Activated CD4-positive, alpha-beta T cell treated with anti-CD3 and anti-CD28 coated beads, Interleukin-2, amount 10 ng/mL, durations not matched to agents 24 days and 14 days (primary cell): ENCODE measurements around the gene HDAC1. TPM values are rescaled to one million over a fixed set of nuclear protein-coding genes. Genes with fewer than 3 reads are reported as not detected.
"Not testable (repeated sequence)": the region's sequence is repeated elsewhere in the genome, so short reads cannot be mapped to it uniquely, and the experiment has no call there.

ENCODE experiments used
- DNase-seq: peaks from one replicate; pipeline ENCODE4 v3.0.0; 2022
- H3K27ac Mint-ChIP-seq: one replicate; pipeline ENCODE4 v1.8.0; 2022; ENCODE audit warnings: mild to moderate bottlenecking, mixed read lengths
- H3K27me3 Mint-ChIP-seq: one replicate; pipeline ENCODE4 v1.8.0; 2022; ENCODE audit warnings: mixed read lengths
- H3K36me3 Mint-ChIP-seq: one replicate; pipeline ENCODE4 v1.8.0; 2022; ENCODE audit warnings: low read depth, mild to moderate bottlenecking, mixed read lengths
- H3K4me1 Mint-ChIP-seq: one replicate; pipeline ENCODE4 v1.8.0; 2021; ENCODE audit warnings: mixed read lengths
- H3K4me3 Mint-ChIP-seq: one replicate; pipeline ENCODE4 v1.8.0; 2022; ENCODE audit warnings: mild to moderate bottlenecking, moderate library complexity, mixed read lengths
- H3K9me3 Mint-ChIP-seq: one replicate; pipeline ENCODE4 v1.8.0; 2021; ENCODE audit warnings: mixed read lengths
- intact Hi-C: fragments of 100-400 bp; cut with micrococcal nuclease; formaldehyde crosslinking; loops from one replicate; pipeline ENCODE4 v1.15.1; 2023
- total RNA-seq: library from RNA; stranded (reverse); gene quantifications from 2 replicates; pipeline ENCODE4 v1.2.3, GENCODE V29; 2022

HDAC1 gene
- total RNA-seq, 1 donor from 2014 or later: 181 TPM

DNA sequence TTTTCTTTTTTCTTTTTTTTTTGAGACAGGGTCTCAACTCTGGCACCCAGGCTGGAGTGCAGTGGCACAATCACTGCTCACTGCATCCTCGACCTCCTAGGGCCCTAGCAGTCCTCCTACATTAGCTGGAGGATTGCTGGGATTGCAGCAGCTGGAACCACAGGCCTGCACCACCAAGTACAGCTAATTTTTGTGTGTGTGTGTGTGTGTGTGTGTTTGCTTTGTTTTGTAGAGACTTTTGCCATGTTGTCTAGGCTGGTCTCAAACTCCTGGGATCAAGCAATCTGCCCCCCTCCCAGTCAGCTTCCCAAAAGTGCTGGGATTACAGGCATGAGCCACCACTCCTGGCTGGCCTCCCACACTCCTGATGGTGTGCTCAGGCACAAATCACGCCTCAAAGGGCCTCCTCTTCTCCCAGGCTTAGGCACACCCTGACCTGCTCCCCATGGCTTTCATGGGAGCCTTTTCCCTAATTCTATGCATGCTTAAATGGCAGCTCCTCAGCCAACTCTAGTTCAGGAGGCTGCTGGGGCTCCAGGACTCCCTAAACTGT, 61.0 kb downstream of the HDAC1 start:
- peaks cover 2% of the 10 kb centered on the region for H3K27me3 Mint-ChIP-seq
- peak overlapping the region; percentile 36 for H3K4me3 Mint-ChIP-seq
- H3K27ac Mint-ChIP-seq: peak overlapping the region; percentile 34
- intact Hi-C loops: no loop called here
- H3K4me1 Mint-ChIP-seq: peaks cover 30% of the 10 kb centered on the region
- no peaks in the 10 kb centered on the region for H3K36me3 Mint-ChIP-seq
- no peak for DNase-seq
- H3K9me3 Mint-ChIP-seq: no peaks in the 10 kb centered on the region

- Mint-ChIP-seq H3K36me3 (no peaks in the 10 kb centered on the region), H3K27me3 (peaks cover 2% of the 10 kb centered on the region), H3K9me3 (no peaks in the 10 kb centered on the region), H3K27ac (peak overlapping the region; percentile 34), H3K4me3 (peak overlapping the region; percentile 36), H3K4me1 (peaks cover 26% of the 10 kb centered on the region)
- intact Hi-C loops: no loop called here
- DNase-seq: no peak
Observed at GRCh38 chr1:32353431-32353830, 61.5 kb downstream of the HDAC1 start.

- Mint-ChIP-seq H3K4me3 (peak overlapping the region; percentile 2), H3K27me3 (peaks cover 2% of the 10 kb centered on the region), H3K36me3 (no peaks in the 10 kb centered on the region), H3K4me1 (peaks cover 21% of the 10 kb centered on the region), H3K27ac (no peak overlapping the region), H3K9me3 (no peaks in the 10 kb centered on the region)
- DNase-seq: no peak
- intact Hi-C loops: no loop called here
Observed at GRCh38 chr1:32353886-32354570, 62.1 kb downstream of the HDAC1 start.

- H3K4me3 Mint-ChIP-seq, intact Hi-C loops, H3K27me3 Mint-ChIP-seq, H3K27ac Mint-ChIP-seq, H3K9me3 Mint-ChIP-seq, DNase-seq, H3K36me3 Mint-ChIP-seq: not testable (repeated sequence)
- peaks cover 18% of the 10 kb centered on the region for H3K4me1 Mint-ChIP-seq
Observed at GRCh38 chr1:32355778-32356177, 63.9 kb downstream of the HDAC1 start.

GRCh38 chr1:32356478-32356877, 64.6 kb downstream of the HDAC1 start:
- no peak overlapping the region for H3K27ac Mint-ChIP-seq
- peaks cover 18% of the 10 kb centered on the region for H3K4me1 Mint-ChIP-seq
- H3K4me3 Mint-ChIP-seq: no peak overlapping the region
- intact Hi-C loops: no loop called here
- DNase-seq: no peak
- peaks cover 5% of the 10 kb centered on the region for H3K36me3 Mint-ChIP-seq
- peaks cover 8% of the 10 kb centered on the region for H3K27me3 Mint-ChIP-seq
- H3K9me3 Mint-ChIP-seq: no peaks in the 10 kb centered on the region

GRCh38 chr1:32357614-32358013, 65.7 kb downstream of the HDAC1 start:
- Mint-ChIP-seq H3K9me3 (no peaks in the 10 kb centered on the region), H3K27me3 (peaks cover 11% of the 10 kb centered on the region), H3K36me3 (peaks cover 10% of the 10 kb centered on the region), H3K4me1 (peaks cover 21% of the 10 kb centered on the region), H3K4me3 (no peak overlapping the region), H3K27ac (no peak overlapping the region)
- intact Hi-C loops: no loop called here
- DNase-seq: no peak

DNA sequence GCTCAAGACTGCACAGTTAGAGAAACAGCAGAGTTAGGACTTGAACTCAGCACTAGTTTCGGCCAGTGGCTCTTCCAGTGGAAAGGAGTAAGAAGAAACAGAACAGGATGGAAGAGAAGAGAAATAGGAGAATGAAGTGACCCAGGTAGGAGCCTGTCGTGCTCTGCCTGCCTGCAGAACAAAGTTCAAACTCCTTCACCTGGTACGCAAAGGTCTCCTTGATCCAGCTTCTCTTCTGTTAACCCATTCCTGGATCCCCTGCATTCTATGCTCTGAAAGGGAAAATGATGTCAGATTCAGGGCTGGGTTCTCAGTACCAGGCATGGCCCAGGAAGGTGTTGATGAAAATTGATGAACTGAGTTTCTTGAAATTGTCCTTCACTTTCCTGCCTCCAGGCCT, 66.6 kb downstream of the HDAC1 start:
- Mint-ChIP-seq H3K27ac (peak overlapping the region; percentile 50), H3K27me3 (peaks cover 11% of the 10 kb centered on the region), H3K9me3 (no peaks in the 10 kb centered on the region), H3K4me1 (peaks cover 17% of the 10 kb centered on the region), H3K4me3 (no peak overlapping the region), H3K36me3 (peaks cover 17% of the 10 kb centered on the region)
- intact Hi-C loops: no loop called here
- DNase-seq: no peak

- peaks cover 11% of the 10 kb centered on the region for H3K27me3 Mint-ChIP-seq
- H3K9me3 Mint-ChIP-seq: no peaks in the 10 kb centered on the region
- H3K4me3 Mint-ChIP-seq: no peak overlapping the region
- DNase-seq: no peak
- H3K36me3 Mint-ChIP-seq: peaks cover 33% of the 10 kb centered on the region
- intact Hi-C loops: no loop called here
- H3K27ac Mint-ChIP-seq: no peak overlapping the region
- H3K4me1 Mint-ChIP-seq: peaks cover 17% of the 10 kb centered on the region
Observed at GRCh38 chr1:32361308-32361673, 69.4 kb downstream of the HDAC1 start.

- intact Hi-C loops: no loop called here
- H3K4me1 Mint-ChIP-seq: peaks cover 17% of the 10 kb centered on the region
- H3K9me3 Mint-ChIP-seq: no peaks in the 10 kb centered on the region
- peak overlapping the region; percentile 34 for H3K4me3 Mint-ChIP-seq
- no peak overlapping the region for H3K27ac Mint-ChIP-seq
- DNase-seq: peak; percentile 70
- peaks cover 10% of the 10 kb centered on the region for H3K27me3 Mint-ChIP-seq
- peaks cover 36% of the 10 kb centered on the region for H3K36me3 Mint-ChIP-seq
Observed at GRCh38 chr1:32361674-32362473, 70.0 kb downstream of the HDAC1 start.

GRCh38 chr1:32362474-32363313, 70.8 kb downstream of the HDAC1 start, which contains the start of the genes FAM229A and TSSK3:
TSS of gene FAM229A (minus strand) at chr1:32362485. CDS start at chr1:32362091, 394 bp downstream.
TSS of gene TSSK3 (plus strand) at chr1:32362539. CDS start at chr1:32362702, 163 bp downstream.
- Mint-ChIP-seq H3K4me3 (peak within 1 kb of the TSS; percentile 34), H3K9me3 (no peaks in the 10 kb centered on the region), H3K27me3 (peaks cover 10% of the 10 kb centered on the region), H3K4me1 (peaks cover 17% of the 10 kb centered on the region), H3K36me3 (peaks cover 40% of the 10 kb centered on the region), H3K27ac (no peak within 1 kb of the TSS)
- DNase-seq: no peak
- intact Hi-C loops: no loop called here

GRCh38 chr1:32363713-32364112, 71.8 kb downstream of the HDAC1 start:
- no peaks in the 10 kb centered on the region for H3K9me3 Mint-ChIP-seq
- H3K27ac Mint-ChIP-seq: no peak overlapping the region
- peaks cover 10% of the 10 kb centered on the region for H3K27me3 Mint-ChIP-seq
- DNase-seq: no peak
- H3K36me3 Mint-ChIP-seq: peaks cover 45% of the 10 kb centered on the region
- H3K4me1 Mint-ChIP-seq: peaks cover 17% of the 10 kb centered on the region
- intact Hi-C loops: no loop called here
- H3K4me3 Mint-ChIP-seq: no peak overlapping the region

- H3K36me3 Mint-ChIP-seq: peaks cover 50% of the 10 kb centered on the region
- H3K4me1 Mint-ChIP-seq: peaks cover 16% of the 10 kb centered on the region
- H3K4me3 Mint-ChIP-seq: no peak overlapping the region
- H3K27ac Mint-ChIP-seq: no peak overlapping the region
- no peak for DNase-seq
- H3K9me3 Mint-ChIP-seq: no peaks in the 10 kb centered on the region
- H3K27me3 Mint-ChIP-seq: peaks cover 10% of the 10 kb centered on the region
- intact Hi-C loops: no loop called here
Observed at GRCh38 chr1:32364836-32365235, 73.0 kb downstream of the HDAC1 start.

- Mint-ChIP-seq H3K27me3 (peaks cover 9% of the 10 kb centered on the region), H3K27ac (peak overlapping the region; percentile 41), H3K4me3 (no peak overlapping the region), H3K9me3 (no peaks in the 10 kb centered on the region), H3K36me3 (peaks cover 50% of the 10 kb centered on the region), H3K4me1 (peaks cover 13% of the 10 kb centered on the region)
- no peak for DNase-seq
- intact Hi-C loops: no loop called here
Observed at GRCh38 chr1:32365445-32365844, 73.6 kb downstream of the HDAC1 start.
